HG03139 (cell line): Measurements from ENCODE around the gene PEAK3.

ENCODE experiments used
- ATAC-seq: cut with Tn5 transposase; IDR thresholded peaks from one replicate; pipeline ENCODE4 v1.9.1; 2021; ENCODE audit not compliant: unreplicated experiment

Gene PEAK3

DNA sequence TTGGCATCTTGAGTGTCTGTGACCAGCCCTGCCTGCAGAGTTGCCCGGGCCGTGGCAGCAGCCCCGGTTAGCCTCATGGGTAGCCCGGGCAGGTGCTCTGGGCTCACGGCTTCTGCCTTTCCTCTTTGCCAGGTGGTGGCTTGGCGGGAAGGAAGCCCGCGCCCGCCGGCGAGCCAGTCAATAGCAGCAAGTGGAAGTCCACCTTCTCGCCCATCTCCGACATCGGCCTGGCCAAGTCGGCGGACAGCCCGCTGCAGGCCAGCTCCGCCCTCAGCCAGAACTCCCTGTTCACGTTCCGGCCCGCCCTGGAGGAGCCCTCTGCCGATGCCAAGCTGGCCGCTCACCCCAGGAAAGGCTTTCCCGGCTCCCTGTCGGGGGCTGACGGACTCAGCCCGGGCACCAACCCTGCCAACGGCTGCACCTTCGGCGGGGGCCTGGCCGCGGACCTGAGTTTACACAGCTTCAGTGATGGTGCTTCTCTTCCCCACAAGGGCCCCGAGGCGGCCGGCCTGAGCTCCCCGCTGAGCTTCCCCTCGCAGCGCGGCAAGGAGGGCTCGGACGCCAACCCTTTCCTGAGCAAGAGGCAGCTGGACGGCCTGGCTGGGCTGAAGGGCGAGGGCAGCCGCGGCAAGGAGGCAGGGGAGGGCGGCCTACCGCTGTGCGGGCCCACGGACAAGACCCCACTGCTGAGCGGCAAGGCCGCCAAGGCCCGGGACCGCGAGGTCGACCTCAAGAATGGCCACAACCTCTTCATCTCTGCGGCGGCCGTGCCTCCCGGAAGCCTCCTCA lies 55.7 kb downstream of the PEAK3 start:
- ATAC-seq, result no peak

DNA sequence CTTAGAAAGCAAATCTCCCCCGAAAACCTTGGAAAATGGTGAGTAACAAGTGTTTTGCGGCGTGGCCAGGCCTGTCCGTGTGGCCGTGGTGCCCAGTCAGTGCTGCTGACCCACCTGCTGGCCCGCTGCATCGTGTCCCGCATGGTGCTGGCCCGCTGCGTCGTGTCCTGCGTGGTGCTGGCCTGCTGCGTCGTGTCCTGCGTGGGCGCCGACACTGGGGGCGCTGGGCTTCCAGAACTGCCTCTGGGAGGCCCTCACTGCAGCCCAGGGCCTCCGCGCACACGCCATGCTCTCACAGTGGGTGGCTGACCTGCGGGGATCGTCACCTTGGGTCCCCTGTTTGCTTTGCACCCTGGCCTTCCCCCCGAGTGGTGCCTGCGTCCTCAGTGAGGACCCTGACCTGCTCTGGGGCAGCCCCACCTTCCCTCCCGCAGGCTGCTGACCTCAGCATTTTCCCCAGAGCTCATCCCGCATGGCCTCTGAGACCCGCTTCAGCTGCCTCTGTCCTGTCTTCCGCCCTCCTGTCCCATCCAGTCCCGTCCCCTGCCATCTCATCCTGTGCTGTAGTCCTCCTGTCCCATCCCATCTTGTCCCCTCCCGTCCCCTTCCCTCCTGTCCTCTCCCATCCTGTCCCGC lies 56.4 kb downstream of the PEAK3 start:
- no peak for ATAC-seq

DNA sequence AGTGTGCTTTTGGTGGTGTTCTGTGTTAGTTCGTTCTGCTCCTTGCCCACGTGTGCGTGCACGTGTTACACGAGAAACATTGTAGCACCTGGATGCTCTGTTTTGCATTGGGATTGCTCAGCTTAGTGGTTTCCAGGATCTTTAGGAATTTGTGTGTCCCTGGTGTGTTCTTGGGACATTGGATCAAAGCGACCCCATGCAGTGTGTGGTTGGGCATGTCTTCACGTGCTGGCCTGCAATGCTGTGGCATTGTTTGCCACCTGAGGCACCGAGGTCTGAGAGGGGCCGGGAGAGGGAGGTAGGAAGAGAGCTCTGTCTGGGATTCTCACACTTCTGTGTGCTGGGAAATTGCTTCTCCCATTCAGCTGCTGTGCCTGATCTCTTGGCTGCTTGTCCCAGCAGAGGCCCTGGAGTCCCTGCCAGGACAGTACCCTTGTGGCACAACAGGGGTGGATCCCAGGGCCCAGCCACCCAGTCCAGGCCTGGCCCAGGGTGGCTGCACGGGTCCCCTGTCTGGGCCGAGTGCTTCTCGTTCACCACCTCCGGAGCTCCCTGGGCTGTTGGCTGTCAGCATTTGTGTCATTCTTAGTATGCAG lies 57.1 kb downstream of the PEAK3 start:
- no peak for ATAC-seq
